GM18867 (cell line): ENCODE data around the gene ANG.
"Not testable (repeated sequence)": the region's sequence is repeated elsewhere in the genome, so short reads cannot be mapped to it uniquely, and the experiment has no call there.

Source experiments
- ATAC-seq: cut with Tn5 transposase; IDR thresholded peaks from one replicate; pipeline ENCODE4 v1.9.1; 2021; ENCODE audit warnings: mild to moderate bottlenecking, moderate library complexity; ENCODE audit not compliant: unreplicated experiment

The ANG gene

DNA sequence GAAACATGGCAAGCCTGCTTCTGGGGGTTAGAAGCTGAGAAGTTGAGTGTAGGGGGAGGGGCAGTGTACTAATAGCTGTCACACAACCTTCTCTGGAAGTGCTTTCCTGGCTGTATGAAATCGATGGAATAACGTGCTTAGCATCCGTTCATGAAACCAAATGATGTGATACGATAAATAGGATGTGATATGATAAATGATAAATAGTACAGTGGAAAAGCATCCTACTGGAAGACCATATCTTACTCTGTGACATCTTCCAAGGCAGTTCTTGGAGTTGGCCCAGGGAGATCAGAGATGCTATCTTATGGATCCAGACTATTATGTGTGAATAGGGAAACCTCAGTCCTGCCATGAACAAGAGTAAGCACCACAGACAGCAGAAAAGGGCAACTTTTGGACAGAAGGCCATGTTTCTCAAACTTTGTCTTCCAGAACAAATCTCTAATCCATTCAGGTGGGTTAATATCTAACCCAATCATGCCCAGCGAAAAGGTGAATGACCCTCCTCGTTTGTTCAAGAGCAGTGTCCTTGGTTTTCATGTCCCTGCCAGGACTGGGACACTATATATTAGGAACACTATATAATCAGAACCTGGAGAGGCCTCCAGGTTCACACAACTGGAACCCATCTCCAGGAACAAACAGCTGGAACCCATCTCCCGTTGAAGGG lies at the start of gene ANG:
Gene ANG, plus strand, starts transcription at position 598 of the 673 bp plus-strand sequence. CDS start 4,801 bp downstream, outside the sequence.
- no peak for ATAC-seq

DNA sequence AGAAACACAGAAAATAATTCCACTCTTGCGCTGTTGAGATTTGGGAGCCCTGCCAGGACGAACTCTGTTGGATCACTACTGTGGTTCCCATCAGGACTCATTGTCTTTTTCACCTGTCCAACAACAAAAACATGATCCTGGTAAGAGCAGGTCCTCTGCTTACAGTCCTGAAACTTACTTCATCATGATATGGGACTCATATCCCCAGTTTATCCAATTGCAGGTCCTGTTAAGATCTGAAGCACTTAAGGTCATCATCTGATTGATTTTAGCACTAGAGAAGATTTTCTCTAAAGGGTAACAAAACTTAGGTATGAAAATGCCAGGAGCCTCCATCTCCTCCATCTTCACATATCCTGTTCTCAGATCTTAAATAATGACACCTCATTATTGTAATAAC lies 47.0 kb upstream of the ANG start, which contains the start of gene OR6S1:
Gene OR6S1, minus strand, starts transcription at position 101 of the 400 bp plus-strand sequence. Its CDS starts 0 bp downstream, at position 101.
- ATAC-seq = no peak

DNA sequence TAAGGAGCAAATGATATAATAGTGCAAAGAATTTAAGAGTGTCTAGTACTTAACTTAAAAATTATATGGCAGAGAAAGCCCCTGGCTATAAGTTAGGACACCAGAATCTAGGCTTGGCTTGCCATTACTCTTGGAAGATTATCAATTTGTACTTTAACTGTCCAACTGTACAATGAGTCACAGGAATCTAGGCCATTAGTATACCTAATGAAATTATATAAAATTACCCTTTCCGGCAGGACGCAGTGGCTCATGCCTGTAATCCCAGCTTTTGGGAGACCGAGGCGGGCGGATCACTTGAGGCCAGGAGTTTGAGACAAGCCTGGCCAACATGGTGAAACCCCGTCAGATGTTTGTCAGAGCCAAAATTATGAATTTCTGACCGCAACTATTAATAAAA lies 46.4 kb upstream of the ANG start:
- no peak for ATAC-seq

DNA sequence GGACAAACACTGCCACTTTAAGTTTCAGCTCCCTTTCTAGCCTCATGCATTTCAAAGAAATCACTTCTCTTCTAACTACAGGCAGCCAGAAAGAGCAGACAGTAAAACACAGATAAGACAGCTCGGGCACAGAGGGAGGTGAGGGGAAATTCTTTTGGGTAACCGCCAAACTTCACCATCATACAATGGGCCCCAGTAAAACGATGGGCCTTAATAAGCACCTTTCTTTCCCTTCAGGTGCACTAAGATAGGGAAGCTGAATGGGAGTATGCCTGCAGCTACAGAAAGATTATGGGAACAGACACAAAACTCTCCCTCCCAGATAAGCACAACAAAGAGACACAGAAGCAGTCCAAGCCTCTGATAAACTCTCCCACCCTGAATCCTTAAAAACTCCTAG lies 45.8 kb upstream of the ANG start:
- not testable (repeated sequence) for ATAC-seq

DNA sequence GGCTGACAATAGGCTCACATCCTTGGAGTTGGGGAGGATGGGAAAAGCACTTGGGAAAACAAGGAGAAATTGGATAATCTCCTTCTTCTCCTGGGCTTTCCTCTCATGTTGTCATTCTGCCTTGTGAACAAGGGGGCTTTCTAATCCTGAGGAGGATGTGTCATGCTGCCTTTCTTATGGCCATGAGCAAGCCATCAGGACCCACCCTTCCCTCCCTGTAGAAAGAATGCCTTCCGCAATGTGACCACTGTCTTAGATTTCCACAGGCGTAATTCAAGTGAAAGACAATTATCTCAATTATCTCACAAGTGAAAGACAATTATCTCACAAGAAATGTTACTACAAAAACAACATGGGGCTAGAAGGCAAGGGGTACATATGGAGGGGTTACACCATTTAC lies 44.0 kb upstream of the ANG start:
- no peak for ATAC-seq

DNA sequence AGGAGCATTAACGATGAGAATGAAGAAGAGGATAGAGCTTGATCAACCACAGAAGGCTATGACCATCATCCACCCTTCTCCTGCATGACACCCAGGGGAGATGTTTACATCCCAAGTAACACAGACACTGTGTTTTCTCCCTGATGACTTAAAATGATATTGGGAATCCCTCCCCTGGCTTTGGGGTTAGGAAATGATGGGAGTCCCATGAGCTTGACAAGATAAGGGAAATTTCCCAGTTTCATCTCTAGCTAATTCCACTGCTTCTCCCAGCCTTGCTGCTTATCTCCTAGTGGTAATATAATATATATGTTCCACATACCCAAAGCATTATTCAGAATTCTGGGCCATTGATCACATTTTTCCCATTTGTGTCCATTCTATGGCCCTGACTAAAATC lies 43.1 kb upstream of the ANG start:
- ATAC-seq = no peak

DNA sequence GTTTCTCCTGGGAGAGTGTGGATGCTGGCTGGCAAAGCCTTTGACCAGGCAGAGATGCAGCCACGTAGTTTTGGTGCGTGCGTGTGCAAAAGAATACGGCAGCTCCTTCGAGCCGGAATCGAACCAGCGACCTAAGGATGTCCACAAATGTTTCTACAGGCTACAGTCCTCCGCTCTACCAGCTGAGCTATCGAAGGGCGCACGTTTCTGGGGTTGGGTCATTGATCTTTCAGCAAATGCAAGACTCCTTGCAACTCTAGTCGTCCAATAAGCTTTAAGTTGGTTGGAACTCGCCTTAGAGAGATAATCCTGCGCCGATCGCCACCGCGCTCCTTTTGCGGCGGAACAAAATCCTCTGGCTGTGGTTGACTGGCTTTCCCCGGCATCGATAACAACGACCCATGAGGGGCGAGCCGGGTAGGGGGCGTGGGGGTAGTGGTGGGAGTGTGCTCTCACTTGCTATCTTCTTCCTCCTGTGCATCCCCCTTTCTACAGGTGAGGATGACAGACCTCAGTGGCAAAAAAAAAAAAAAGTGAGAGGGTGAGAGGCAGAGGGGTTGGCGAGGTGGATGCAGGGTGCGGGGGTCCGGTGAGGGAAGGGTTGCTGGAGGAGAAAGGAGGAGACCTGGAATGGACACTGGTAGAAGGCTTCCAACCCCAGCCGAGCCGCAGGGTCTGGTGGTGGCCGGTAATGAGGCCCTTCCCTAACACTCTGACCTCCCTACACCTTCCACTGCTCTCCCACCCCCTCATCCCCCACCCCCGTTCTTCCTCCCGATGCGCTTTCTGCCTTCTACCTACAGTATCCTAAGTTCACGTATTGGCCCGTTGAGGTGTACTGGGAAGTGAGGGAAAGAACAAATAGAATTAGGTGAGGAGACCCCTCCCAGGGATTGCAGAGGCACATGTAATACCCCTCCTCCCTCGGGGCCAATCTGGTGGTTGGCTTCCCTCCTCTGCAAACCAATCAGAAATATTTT lies 35.3 kb upstream of the ANG start:
- no peak for ATAC-seq

DNA sequence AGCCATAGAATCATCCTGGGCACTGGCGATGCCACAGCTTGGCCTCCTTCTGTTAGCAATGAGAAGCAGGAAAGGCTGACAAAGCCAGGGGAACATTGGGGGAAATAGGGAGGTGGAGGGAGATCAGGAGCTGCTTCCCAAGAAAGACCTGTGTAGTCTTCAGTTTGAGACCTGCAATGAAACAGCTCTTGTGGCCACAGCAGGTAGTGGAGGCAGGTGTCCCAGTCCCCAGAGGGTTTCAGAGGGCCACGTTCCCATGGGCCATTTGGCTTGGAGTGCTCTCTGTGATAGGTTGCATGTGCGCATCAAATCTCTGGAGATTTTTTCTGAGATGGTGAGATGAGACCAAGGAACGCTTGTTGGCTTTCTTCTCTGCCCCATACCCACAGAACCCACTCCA lies 32.7 kb upstream of the ANG start:
- ATAC-seq = no peak

DNA sequence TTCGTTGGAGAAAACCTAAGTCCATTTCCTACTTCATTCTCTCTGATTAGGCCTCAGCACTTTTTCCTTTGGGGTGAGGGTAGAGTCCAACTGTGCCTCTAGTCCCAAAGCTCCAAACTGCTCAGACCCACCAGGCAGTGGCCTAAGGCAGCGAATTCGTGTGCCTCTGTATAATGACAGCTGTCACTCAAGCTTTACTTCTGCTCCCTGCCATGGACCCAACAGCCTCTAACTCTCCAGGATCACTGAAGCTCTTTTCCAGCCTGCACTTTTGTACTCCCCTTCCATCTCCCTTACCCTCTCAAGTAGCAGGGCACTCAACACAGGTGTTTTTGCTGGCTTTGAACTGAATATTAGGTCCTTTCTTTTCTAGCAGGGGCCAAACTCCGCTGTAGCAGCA lies 32.3 kb upstream of the ANG start:
- ATAC-seq = no peak

DNA sequence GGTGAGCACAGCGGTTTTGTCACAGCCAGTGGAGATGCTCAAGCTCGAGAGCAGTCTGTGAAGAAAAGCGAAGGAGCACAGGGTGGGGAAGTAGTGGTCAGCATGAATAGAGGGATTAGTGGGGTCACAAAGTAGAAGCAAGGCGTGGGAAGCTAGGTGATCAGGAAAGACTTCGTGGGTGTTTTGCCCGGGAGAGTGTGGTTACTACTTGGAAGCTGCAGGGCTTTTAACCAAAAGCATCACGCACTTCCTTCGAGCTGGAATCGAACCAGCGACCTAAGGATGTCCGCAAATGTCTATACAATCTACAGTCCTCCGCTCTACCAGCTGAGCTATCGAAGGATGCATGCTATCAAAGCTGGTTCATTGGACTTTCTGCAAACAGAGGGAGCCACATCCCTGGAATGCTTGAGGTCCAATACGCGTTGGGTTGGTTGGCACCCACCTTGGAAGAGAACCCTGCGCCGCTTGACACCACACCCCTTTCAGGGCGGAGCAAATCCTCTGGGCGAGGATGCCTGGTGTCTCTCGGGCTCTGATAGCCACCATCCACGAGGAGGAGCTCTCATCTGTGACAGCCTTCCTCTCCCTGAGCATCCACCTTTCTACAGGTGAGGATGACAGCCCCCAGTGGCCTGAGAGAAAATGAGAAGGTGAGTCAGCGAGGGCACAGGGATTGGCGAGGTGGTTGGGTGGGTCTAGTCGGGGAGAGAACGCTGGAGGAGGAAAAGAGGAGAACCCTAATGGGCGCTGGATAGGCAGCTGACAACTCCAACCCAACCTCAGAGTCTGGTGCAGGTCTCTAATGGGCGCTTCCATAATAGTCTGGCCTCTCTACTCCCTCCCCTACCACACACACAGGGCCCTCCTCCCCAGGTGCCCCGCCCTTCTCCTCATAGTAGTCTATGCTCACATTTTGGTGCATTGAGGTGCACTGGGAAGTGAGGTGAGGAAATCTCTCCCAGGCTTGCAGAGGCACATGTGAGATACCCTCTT lies 31.1 kb upstream of the ANG start:
- no peak for ATAC-seq

DNA sequence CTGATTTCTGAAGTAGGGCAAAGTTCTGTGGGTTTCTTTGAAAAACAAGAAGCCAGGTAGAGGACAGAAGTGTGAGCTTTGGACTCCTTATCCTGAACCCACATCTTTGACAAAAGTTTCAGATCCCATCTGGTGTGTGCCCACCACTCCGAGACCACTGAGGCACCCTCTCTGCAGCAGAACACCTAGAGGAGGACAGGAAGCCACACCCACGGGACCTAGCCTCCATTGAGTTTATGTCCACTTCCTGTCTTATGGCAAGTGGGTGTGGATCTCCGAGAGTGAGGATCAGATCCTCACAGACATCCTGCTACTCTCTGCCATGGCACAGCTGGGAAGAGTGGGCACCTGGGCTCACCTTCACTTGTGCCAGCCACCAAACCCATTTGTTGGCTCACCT lies 30.3 kb upstream of the ANG start:
- no peak for ATAC-seq

DNA sequence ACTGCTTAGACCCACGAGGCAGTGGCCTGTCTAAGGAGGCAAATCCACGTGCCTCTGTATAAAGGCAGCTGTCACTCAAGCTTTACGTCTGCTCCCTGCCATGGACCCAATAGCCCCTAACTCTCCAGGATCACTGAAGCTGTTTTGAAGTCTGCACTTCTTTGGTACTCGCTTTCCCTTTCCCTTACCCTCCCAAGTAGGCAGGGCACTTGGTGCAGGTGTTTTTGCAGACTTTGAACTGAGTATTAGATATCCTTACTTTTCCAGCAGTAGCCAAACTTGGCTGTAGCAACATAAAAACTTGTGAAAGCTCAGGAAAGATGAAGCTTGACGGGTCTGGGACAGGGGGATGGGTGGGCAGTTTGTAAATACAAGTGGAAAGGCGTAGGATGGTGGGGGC lies 29.2 kb upstream of the ANG start:
- ATAC-seq = no peak

DNA sequence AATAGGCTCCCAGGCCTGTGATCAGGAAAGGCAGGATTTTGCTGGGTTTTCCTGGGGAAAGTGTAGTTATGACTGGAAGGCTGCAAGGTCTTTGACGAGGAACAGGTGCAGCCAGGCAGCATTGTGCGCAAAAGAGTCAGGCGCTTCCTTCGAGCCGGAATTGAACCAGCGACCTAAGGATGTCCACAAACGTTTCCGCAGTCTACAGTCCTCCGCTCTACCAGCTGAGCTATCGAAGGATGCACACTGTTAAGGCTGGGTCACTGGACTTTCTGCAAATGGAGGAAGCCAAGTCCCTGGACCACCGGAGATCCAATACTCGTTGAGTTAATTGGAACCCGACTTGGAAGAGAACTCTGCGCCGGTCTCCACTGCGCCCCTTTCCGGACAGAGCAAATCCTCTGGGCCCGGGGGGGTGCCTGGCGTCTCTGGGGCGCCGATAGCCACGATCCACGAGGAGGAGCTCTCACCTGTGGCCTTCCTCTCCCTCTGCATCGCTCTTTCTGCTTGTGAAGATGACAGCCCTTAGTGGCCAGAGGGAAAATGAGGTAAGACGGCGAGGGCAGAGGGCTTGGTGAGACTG lies 28.7 kb upstream of the ANG start:
- ATAC-seq = no peak

DNA sequence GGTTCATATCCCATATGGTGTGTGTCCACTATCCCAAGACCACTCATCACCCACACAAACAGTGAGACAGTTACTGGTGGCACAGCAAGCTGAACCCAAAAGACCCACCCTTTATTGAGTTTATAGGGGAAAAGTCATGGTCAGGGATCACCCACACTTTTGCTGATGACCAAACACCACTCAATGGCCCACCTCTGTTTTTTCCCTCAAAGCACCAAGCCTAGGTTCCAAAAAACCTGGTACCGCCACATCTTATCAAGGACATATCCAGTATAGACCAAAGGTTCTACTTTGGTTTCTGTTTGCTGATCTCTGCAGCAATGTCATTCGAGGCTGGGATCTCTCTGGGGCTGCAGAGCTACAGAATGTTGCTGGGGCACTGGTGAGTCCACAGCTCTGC lies 27.4 kb upstream of the ANG start:
- ATAC-seq = no peak

DNA sequence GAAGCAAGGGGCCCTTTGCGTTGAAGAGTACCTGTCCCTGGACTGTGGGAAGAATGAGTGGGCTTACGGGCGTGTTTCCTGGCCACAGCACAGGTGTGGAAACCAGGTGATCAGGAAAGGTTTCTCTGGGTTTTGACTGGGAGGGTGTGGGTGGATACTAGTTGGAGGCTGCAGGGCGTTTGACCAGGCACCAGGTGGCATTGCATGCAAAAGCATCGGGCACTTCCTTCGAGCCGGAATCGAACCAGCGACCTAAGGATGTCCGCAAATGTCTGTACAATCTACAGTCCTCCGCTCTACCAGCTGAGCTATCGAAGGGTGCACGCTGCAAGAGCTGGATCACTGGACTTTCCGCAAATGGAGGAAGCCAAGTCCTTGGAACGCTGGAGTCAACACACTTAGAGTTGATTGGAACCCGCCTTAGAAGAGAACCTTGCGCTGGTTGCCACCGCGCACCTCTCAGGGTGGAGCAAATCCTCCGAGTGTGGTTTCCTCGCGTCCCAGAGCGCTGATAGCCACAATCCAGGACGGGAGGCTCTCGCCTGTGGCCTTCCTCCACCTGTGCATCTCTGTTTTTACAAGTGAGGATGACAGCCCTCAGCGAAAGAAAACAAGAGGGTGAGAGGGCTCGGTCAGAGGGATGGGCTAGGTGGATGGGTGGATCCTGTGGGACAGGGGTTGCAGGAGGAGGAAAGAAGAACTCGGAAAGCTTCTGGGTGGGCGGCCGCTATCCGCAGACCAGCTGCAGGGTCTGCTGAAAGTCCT lies 25.4 kb upstream of the ANG start:
- ATAC-seq = peak; percentile 36

DNA sequence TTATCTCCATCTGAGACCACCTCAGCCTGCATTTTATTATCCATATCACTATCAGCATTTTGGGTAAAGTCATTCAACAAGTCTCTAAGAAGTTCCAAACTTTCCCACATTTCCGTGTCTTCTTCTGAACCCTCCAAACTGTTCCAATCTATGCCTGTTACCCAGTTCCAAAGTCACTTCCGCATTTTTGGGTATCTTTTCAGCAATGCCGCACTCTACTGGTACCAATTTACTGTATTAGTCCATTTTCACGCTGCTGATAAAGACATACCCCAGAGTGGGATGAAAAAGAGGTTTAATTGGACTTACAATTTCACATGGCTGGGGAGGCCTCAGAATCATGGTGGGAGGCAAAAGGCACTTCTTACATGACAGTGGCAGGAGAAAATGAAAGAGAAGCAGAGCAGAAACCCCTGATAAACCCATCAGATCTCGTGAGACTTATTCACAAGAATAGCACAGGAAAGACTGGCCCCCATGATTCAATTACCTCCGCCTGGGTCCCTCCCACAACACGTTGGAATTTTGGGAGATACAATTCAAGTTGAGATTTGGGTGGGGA lies 22.1 kb upstream of the ANG start:
- ATAC-seq = not testable (repeated sequence)

DNA sequence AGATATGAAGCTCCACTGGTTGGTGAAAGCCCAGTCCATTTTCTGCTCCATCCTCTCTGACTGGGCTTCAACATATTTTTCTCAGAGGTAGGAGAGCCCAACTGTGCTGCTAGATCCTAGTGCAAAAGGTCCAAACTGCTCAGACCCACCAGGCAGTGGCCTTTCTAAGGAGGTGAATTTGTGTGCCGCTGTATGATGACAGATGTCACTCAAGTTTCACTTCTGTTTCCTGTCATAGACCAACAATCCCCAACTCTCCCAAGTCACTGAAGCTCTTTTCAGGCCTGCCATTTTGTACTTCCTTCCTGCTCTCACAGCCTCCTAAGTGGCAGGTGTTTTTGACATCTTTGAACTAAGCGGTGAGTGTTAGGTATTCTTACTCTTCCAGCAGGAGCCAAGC lies 20.6 kb upstream of the ANG start:
- peak; percentile 71 for ATAC-seq

DNA sequence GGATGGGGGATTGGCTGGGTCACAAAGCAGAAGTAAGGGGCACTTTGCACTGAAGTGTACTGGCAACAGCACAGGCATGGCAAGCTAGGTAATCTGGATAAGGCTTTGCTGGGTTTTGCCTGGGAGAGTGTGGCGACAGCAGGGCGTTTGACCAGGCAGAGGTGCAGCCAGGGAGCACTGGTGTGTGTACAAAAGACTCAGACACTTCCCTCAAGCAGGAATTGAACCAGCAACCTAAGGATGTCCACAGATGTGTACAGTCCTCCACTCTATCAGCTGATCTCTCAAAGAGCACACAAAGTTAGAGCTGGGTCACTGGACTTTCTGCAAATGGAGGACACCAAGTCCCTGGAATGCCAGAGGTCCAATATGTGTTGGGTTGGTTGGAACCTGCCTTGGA lies 19.6 kb upstream of the ANG start:
- no peak for ATAC-seq

DNA sequence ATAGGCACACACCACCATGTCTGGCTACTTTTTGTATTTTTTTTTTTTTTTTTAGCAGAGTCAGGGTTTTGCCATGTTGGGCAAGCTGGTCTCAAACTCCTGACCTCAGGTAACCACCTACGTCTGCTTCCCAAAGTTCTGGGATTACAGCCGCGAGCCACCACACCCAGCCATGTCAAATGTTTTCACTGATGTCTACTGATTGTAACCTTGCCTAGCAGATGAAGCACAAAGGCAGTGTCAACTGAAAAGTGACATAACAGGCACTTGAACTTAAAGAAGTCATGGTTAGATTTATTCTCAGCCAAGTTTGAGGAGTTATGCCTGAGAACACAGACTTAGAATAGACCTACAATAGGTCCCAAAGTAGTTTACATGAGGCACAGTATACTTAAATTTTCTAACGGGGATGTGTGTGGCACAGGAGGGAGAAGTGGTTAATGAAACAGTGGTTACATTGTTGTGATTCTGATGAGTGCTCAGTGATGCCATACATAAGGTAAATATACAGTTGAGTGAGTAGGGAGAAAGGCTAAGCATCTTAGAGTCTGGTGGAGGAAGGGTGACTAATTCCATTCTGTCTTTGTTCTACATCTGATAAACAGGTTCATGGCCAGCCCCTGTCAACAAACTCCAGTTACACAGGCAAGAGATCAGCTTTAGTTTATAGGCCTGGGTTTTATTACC lies 16.8 kb upstream of the ANG start:
- no peak for ATAC-seq
